Skin epidermis (tissue), 12 donors: ENCODE results near the gene SP100.

Source experiments
- H3K27ac ChIP-seq, 21 experiments: fragments of 200-600 bp; sonication (generic) in 11 of 21; one replicate each; pipeline ENCODE4 v1.5.0; 2020; ENCODE audit warnings: mild to moderate bottlenecking in 3 of 21, inconsistent platforms in 2 of 21, moderate library complexity in 2 of 21
- H3K4me3 ChIP-seq, 7 experiments: fragments of 200-600 bp; sonication (generic) in 2 of 7; one replicate each; pipeline ENCODE4 v1.5.0; 2020; ENCODE audit warnings: inconsistent platforms in 2 of 7, mild to moderate bottlenecking in 2 of 7, moderate library complexity in 1 of 7

The SP100 gene

GRCh38 chr2:230589497-230590015 lies 173.6 kb downstream of the SP100 start:
- no peak overlapping the region for H3K4me3 ChIP-seq
- H3K27ac ChIP-seq: no peak overlapping the region

- Histone ChIP-seq H3K27ac (no peak overlapping the region), H3K4me3 (no peak overlapping the region)
Observed at GRCh38 chr2:230590333-230590732, 174.3 kb downstream of the SP100 start.

- H3K27ac ChIP-seq: no peak overlapping the region
Observed at GRCh38 chr2:230591850-230592249, 175.8 kb downstream of the SP100 start.

GRCh38 chr2:230592775-230593174 lies 176.8 kb downstream of the SP100 start:
- Histone ChIP-seq H3K27ac (no peak overlapping the region), H3K4me3 (no peak overlapping the region)

More at GRCh38 chr2:230591850-230592249, 175.8 kb downstream of the SP100 start:
- no peak overlapping the region for H3K4me3 ChIP-seq
